Gastrocnemius medialis (tissue), 4 donors: ENCODE data around the gene GRID1.

Source experiments
- POLR2A ChIP-seq, 2 donors: fragments of 450-650 bp; IDR thresholded peaks; one replicate each; pipeline ENCODE4 v1.6.1; 2017; ENCODE audit warnings: antibody characterized with exemption in 2 of 2, mild to moderate bottlenecking in 2 of 2, moderate library complexity in 2 of 2
- TF ChIP-seq, protein P1 (sequence below), 5 experiments: fragments of 450-650 bp in 3 of 5; fragments of 200-600 bp in 2 of 5; sonication (generic) in 2 of 5; IDR thresholded peaks in 4 of 5; conservative IDR thresholded peaks in 1 of 5; 1 replicate in 4 of 5; 2 replicates in 1 of 5; pipeline ENCODE4 v1.5.1; 2016 to 2019; ENCODE audit warnings: antibody characterized with exemption in 5 of 5, mild to moderate bottlenecking in 3 of 5, moderate library complexity in 3 of 5

DNA sequence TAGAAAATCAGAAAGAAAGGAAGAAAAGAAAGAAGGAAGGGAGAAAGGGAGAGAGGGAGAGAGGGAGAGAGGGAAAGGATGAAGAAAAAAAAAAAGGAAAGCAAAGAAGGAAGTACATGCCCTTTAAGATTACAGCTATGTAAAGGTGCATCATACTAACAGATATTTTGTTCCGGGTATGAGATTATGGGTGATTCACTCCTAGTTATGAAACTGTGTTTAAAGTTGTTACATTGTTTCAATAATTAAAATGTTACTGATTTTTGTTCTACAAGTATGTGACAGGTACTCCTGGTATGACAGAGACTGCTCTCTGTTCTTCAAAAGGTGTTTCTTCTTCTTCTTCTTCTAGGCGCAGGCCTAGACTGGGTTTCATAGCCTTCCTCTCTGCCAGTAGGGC is 808.9 kb downstream of the GRID1 start:
- no peak for TF ChIP-seq POLR2A (IDR thresholded peaks at IDR 0.05)
- TF ChIP-seq, protein P1, sequence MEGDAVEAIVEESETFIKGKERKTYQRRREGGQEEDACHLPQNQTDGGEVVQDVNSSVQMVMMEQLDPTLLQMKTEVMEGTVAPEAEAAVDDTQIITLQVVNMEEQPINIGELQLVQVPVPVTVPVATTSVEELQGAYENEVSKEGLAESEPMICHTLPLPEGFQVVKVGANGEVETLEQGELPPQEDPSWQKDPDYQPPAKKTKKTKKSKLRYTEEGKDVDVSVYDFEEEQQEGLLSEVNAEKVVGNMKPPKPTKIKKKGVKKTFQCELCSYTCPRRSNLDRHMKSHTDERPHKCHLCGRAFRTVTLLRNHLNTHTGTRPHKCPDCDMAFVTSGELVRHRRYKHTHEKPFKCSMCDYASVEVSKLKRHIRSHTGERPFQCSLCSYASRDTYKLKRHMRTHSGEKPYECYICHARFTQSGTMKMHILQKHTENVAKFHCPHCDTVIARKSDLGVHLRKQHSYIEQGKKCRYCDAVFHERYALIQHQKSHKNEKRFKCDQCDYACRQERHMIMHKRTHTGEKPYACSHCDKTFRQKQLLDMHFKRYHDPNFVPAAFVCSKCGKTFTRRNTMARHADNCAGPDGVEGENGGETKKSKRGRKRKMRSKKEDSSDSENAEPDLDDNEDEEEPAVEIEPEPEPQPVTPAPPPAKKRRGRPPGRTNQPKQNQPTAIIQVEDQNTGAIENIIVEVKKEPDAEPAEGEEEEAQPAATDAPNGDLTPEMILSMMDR (IDR thresholded peaks at IDR 0.05 in 4 of 5, conservative IDR thresholded peaks at IDR 0.05 in 1 of 5) = no peak
